Sigmoid colon (tissue), 7 donors: ENCODE data around the gene CNDP1. TPM values are rescaled to one million over a fixed set of nuclear protein-coding genes. Genes with fewer than 3 reads are reported as not detected.
"Not testable (repeated sequence)": the region's sequence is repeated elsewhere in the genome, so short reads cannot be mapped to it uniquely, and the experiment has no call there.

Source experiments
- DNase-seq: peaks from one replicate; pipeline ENCODE4 v3.0.0-alpha.2; 2019
- H3K27ac ChIP-seq, 4 donors: fragments of 200-600 bp; sonication (generic); one replicate each; pipeline ENCODE4 v1.5.1; 2016 to 2019; ENCODE audit warnings: mild to moderate bottlenecking in 1 of 4
- H3K27me3 ChIP-seq, 3 donors: fragments of 200-600 bp; sonication (generic); one replicate each; pipeline ENCODE4 v1.5.1; 2019; ENCODE audit warnings: mild to moderate bottlenecking in 1 of 3
- H3K36me3 ChIP-seq, 4 donors: fragments of 200-600 bp; sonication (generic); one replicate each; pipeline ENCODE4 v1.5.1; 2016 to 2019
- H3K4me1 ChIP-seq, 4 donors: fragments of 200-600 bp; sonication (generic); one replicate each; pipeline ENCODE4 v1.5.1; 2017 to 2019
- H3K4me3 ChIP-seq, 4 donors: fragments of 200-600 bp; sonication (generic); one replicate each; pipeline ENCODE4 v1.5.1; 2017 to 2019; ENCODE audit warnings: mild to moderate bottlenecking in 2 of 4, moderate library complexity in 1 of 4
- H3K9me3 ChIP-seq, 4 donors: fragments of 200-600 bp in 3 of 4; sonication (generic) in 3 of 4; one replicate each; pipeline versions ENCODE4 v1.5.1 to v1.6.1; 2013 to 2019
- EP300 ChIP-seq, 4 donors: sonication (generic); formaldehyde crosslinking; IDR thresholded peaks; one replicate each; pipeline ENCODE4 v1.6.1; 2017; ENCODE audit warnings: antibody characterized with exemption in 4 of 4
- POLR2A ChIP-seq, 2 donors: fragments of 450-650 bp; IDR thresholded peaks; one replicate each; pipeline ENCODE4 v1.6.1; 2016; ENCODE audit warnings: antibody characterized with exemption in 2 of 2, mild to moderate bottlenecking in 2 of 2, moderate library complexity in 2 of 2
- POLR2AphosphoS5 ChIP-seq, 4 donors: sonication (generic); formaldehyde crosslinking; IDR thresholded peaks; one replicate each; pipeline ENCODE4 v1.6.1; 2017; ENCODE audit warnings: antibody characterized with exemption in 4 of 4
- WGBS, 2 donors: extraction: QIAGEN DNeasy Blood & Tissue Kit; methylation state at CpG; one replicate each; pipeline ENCODE4 v1.1.7; 2013; 5-methylcytosine and 5-hydroxymethylcytosine counted together
- intact Hi-C: fragments of 100-400 bp; cut with DNase I; formaldehyde crosslinking; loops from one replicate; pipeline ENCODE4 v1.15.1; 2023
- polyA plus RNA-seq, 3 donors: library from polyadenylated mRNA; stranded (reverse); fragments of 200-250 nt; gene quantifications; one replicate each; pipeline ENCODE4 v1.2.3, GENCODE V29; 2013
- total RNA-seq, 4 donors: library from RNA; depleted of rRNA; stranded (reverse); fragments of >200 nt; gene quantifications; one replicate each; pipeline ENCODE4 v1.1.0, GENCODE V29; 2016
- TF ChIP-seq, protein P1 (sequence below), 4 experiments: fragments of 450-650 bp in 3 of 4; fragments of 200-600 bp in 1 of 4; IDR thresholded peaks; one replicate each; pipeline ENCODE4 v1.5.1; 2016 to 2019; ENCODE audit warnings: antibody characterized with exemption in 4 of 4, mild to moderate bottlenecking in 3 of 4, moderate library complexity in 2 of 4
- donor health status: healthy with polysubstance abuse.
- donor health status: Bipolar disorder and iron deficiency.
- donor health status: healthy.

CNDP1 gene
- total and polyA plus RNA-seq, 7 donors: 0.10 to 0.60 TPM; not detected in 5

DNA sequence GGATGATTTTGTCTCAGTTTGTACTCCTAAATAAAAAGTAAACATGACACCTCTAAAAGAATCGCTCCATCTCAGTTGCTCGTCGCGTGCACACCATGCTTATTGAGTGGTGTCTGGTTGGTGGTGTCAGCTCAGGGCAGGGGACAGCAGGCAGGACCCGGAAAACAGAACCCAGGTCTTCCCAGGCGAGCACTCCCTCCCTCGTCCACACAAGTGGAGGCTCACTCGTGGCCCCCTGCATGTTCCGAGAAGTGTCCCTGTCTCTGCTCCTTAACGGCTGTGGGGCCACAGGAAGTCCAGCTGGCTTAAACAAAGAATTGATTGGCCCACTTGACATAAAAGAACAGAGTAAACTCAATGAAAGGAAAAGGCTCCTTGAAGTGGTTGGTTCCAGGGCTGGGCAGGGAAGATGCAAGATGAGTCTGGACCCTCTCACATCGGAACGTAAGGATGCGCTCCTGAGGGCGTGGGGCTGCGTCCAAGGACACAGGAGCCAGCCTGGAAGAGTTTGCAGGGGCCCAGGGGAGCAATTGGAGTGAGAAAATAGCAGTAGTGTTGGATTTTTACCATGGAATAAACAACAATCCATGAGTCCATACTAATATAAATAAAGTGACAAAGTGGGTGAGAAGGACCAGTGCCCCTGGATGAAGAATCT lies 13.1 kb upstream of the CNDP1 start:
- Histone ChIP-seq H3K36me3 (peaks cover 5 to 48% (median 38%) of the 10 kb centered on the region in 4 donors), H3K4me1 (peaks cover 0 to 23% (median 12%) of the 10 kb centered on the region in 4 donors), H3K4me3 (no peak overlapping the region), H3K9me3 (no peaks in the 10 kb centered on the region), H3K27ac (no peak overlapping the region), H3K27me3 (no peaks in the 10 kb centered on the region)
- DNase-seq: peak; percentile 34
- intact Hi-C loops: no loop called here
- 95 to 97% methylated on average over 15 of the region's 15 CpGs for WGBS, 2 donors
- TF ChIP-seq POLR2A (IDR thresholded peaks at IDR 0.05) (no peak), POLR2AphosphoS5 (IDR thresholded peaks at IDR 0.05) (no peak), EP300 (IDR thresholded peaks at IDR 0.05) (no peak)
- TF ChIP-seq, protein P1, sequence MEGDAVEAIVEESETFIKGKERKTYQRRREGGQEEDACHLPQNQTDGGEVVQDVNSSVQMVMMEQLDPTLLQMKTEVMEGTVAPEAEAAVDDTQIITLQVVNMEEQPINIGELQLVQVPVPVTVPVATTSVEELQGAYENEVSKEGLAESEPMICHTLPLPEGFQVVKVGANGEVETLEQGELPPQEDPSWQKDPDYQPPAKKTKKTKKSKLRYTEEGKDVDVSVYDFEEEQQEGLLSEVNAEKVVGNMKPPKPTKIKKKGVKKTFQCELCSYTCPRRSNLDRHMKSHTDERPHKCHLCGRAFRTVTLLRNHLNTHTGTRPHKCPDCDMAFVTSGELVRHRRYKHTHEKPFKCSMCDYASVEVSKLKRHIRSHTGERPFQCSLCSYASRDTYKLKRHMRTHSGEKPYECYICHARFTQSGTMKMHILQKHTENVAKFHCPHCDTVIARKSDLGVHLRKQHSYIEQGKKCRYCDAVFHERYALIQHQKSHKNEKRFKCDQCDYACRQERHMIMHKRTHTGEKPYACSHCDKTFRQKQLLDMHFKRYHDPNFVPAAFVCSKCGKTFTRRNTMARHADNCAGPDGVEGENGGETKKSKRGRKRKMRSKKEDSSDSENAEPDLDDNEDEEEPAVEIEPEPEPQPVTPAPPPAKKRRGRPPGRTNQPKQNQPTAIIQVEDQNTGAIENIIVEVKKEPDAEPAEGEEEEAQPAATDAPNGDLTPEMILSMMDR (IDR thresholded peaks at IDR 0.05): no peak

DNA sequence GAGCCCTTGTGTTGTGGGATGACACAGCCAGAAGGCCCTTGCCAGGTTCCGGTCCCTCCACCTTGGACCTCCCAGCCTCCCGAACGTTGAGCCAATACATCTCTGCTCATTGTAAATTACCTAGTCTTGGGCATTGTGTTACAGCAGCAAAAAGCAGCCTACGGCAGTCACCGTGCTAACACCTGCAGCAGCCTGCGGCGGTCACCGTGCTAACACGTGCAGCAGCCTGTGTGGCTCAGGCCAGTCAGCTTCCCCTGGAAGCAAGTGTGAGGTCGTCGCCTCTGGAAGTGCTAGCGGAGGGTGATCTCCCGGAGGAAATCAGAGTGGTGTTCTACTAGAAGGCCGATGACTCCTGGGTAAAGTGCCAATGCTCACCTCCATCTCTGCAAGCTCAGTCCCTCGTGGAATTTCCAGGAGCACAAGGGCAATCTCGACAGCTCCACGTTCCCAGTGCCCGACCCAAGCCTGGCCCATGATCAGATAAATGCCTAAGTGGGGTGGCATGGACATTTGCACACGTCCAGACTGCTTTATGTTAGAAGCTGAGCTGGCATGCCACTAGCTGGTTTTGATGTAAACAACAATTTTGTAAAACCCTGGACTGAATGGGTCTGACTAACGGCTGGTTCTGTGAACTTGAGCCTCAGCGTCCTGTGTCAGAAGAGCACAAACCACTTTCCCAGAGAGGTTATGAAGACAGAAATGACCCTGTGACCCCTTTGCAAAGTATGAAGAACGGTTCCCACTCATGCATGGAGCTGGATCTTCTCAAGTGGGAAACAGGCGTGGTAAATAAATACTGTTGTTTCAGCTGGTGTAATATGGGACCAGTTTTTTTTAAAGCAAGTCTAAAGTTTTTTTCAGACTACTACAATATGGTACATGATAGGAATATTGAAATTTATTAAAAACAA lies 11.4 kb upstream of the CNDP1 start:
- H3K27me3 ChIP-seq: no peaks in the 10 kb centered on the region
- H3K27ac ChIP-seq: peak overlapping the region in 2 of 4 donors; percentile 21 to 61
- peak; percentile 52 for DNase-seq
- no peak overlapping the region for H3K4me3 ChIP-seq
- H3K9me3 ChIP-seq: no peaks in the 10 kb centered on the region
- peaks cover 4 to 31% (median 24%) of the 10 kb centered on the region in 4 donors for H3K36me3 ChIP-seq
- peaks cover 0 to 23% (median 12%) of the 10 kb centered on the region in 4 donors for H3K4me1 ChIP-seq
- WGBS, 2 donors: 91% methylated on average over 23 of the region's 23 CpGs
- intact Hi-C loops: no loop called here
- TF ChIP-seq, protein P1 (IDR thresholded peaks at IDR 0.05): no peak
- peak in 2 of 4 donors; percentile 6 to 29 for TF ChIP-seq POLR2AphosphoS5 (IDR thresholded peaks at IDR 0.05)

DNA sequence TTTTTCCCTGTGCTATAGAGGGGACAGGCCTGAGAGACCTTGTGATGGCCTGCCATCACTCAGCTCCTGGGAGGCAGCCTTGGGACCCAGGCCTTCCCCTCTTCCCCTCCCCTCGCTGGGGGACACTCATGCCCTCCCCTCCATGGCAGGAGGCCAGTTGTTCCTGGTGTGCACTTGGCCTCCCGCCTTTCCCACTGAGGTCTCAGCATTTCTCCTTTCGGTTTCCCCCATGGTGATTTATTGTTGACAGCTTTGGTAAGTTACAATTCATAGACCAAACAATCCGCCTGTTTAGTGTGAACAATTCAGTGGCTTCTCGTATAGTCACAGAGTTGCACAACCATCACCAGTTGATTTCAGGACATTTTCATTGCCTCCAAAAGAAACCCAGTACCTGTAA lies 10.2 kb upstream of the CNDP1 start:
- WGBS, 2 donors: 4 to 13% methylated on average over 5 of the region's 5 CpGs
- Histone ChIP-seq H3K36me3 (peaks cover 4 to 20% (median 16%) of the 10 kb centered on the region in 4 donors), H3K27me3 (no peaks in the 10 kb centered on the region), H3K9me3 (no peaks in the 10 kb centered on the region), H3K4me3 (no peak overlapping the region), H3K27ac (peak overlapping the region in 3 of 4 donors; percentile 36 to 61 (median 41)), H3K4me1 (peaks cover 0 to 24% (median 12%) of the 10 kb centered on the region in 4 donors)
- peak; percentile 59 for DNase-seq
- TF ChIP-seq EP300 (IDR thresholded peaks at IDR 0.05): no peak
- TF ChIP-seq POLR2A (IDR thresholded peaks at IDR 0.05): no peak
- peak in 1 of 4 donors; percentile 52 for TF ChIP-seq POLR2AphosphoS5 (IDR thresholded peaks at IDR 0.05)
- TF ChIP-seq, protein P1 (IDR thresholded peaks at IDR 0.05): no peak
- intact Hi-C loops: no loop called here

DNA sequence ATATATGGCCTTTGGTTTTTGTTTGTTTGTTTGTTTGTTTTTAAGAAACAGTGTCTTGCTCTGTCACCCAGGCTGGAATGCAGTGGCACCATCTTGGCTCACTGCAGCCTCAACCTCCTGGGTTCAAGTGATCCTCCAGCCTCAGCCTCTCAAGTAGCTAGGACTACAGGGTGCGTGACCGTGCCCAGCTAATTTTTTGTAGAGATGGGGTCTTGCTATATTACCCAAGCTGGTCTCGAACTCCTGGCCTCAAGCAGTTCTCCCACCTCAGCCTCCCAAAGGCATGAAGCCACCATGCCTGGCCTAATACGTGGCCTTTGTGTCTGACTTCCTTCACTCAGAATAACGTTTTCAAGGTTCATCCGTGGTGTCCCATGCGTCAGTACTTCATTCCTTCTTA lies 9.4 kb upstream of the CNDP1 start:
- Histone ChIP-seq H3K36me3 (peaks cover 4 to 12% (median 9%) of the 10 kb centered on the region in 4 donors), H3K4me1 (peaks cover 0 to 28% (median 12%) of the 10 kb centered on the region in 4 donors)
- H3K4me3 ChIP-seq, H3K27ac ChIP-seq, intact Hi-C loops, H3K9me3 ChIP-seq, H3K27me3 ChIP-seq: not testable (repeated sequence)
- whole genome bisulfite sequencing, 2 donors: 96 to 97% methylated on average over 7 of the region's 7 CpGs
- peak; percentile 40 for DNase-seq

DNA sequence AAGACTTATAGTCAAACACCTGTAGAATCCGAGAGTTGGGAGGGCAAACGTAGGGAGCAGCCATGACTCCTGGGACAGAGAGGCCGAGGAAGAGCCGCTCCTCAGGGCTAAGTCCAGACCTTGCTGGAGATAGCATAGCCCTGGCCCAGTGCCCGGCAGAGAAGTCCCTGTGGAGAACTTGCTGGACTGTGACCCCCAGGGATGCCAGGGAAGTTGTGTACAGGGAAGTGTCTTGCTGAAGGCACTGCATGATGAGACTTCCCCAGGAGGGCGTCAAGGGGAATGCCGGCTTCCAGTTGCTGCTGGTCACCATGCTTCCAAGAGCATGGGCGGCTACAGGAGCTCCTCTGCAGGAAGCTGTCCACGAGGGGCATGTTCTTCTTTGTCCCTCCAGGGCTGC lies 8.6 kb upstream of the CNDP1 start:
- no peak for TF ChIP-seq EP300 (IDR thresholded peaks at IDR 0.05)
- no peak for TF ChIP-seq POLR2AphosphoS5 (IDR thresholded peaks at IDR 0.05)
- TF ChIP-seq POLR2A (IDR thresholded peaks at IDR 0.05): no peak
- 26 to 74% methylated on average over 9 of the region's 9 CpGs for WGBS, 2 donors
- H3K27ac ChIP-seq: no peak overlapping the region
- intact Hi-C loops: no loop called here
- peak; percentile 61 for DNase-seq
- H3K9me3 ChIP-seq: no peaks in the 10 kb centered on the region
- H3K36me3 ChIP-seq: peaks cover 0 to 4% (median under 1%) of the 10 kb centered on the region in 4 donors
- H3K4me1 ChIP-seq: peaks cover 0 to 28% (median 12%) of the 10 kb centered on the region in 4 donors
- H3K27me3 ChIP-seq: no peaks in the 10 kb centered on the region
- no peak overlapping the region for H3K4me3 ChIP-seq
